ENCODE results near the gene CAMK1D.

GRCh38 chr10:12703126-12703525, 353.8 kb downstream of the CAMK1D start:
- TF ChIP-seq ZFP3 (CRISPR knock-in tag; IDR thresholded peaks at IDR 0.05) (no peak), ESRRG (CRISPR knock-in tag; IDR thresholded peaks at IDR 0.05) (no peak), ISL1 (CRISPR knock-in tag; IDR thresholded peaks at IDR 0.05) (no peak), ZC3H10 (CRISPR knock-in tag; IDR thresholded peaks at IDR 0.05) (no peak), SNAI2 (CRISPR knock-in tag; IDR thresholded peaks at IDR 0.05) (no peak), TCF4 (CRISPR knock-in tag; IDR thresholded peaks at IDR 0.05; ENCODE audit: borderline replicate concordance) (no peak), ZFP30 (CRISPR knock-in tag; IDR thresholded peaks at IDR 0.05) (no peak), CREB5 (CRISPR knock-in tag; IDR thresholded peaks at IDR 0.05; ENCODE audit: low read depth) (no peak), RARB (CRISPR knock-in tag; IDR thresholded peaks at IDR 0.05) (no peak), ZNF8 (CRISPR knock-in tag; IDR thresholded peaks at IDR 0.05) (no peak), ARNTL (CRISPR knock-in tag; IDR thresholded peaks at IDR 0.05; ENCODE audit: borderline replicate concordance, low read depth) (no peak), PATZ1 (CRISPR knock-in tag; IDR thresholded peaks at IDR 0.05; ENCODE audit: borderline replicate concordance) (no peak)

All from SK-N-SH treated with all-trans-retinoic acid at 6 μM for 48 hours (cell line).